ENCODE results near the gene LRP6. TPM values are rescaled to one million over a fixed set of nuclear protein-coding genes. Genes with fewer than 3 reads are reported as not detected.

The LRP6 gene
- polyA plus RNA-seq, 1 donor (not counting 4 experiments of a cell fraction or from before 2014, with no cell fraction given) = 13.0 TPM

DNA sequence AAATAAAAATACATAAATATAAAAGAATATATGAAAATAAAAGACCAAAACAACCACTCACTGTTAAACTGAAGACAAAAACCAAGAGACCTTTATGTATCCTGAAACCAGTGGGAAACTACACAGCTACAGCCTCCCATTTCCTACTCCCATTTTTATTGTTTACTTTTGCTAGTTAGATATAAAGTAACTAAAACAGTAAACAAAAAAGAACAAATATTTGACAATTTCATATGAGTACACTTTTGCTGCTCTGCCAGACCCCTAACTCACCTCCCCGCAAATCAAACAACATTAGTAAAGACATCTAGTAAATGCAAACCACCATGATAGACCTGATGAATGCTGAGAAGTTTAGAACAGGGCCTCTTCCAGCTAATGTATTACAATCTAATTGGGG, 99.0 kb downstream of the LRP6 start:
- DNase-seq (ENCODE audit: low read depth, low spot score) (no peak), FAIRE-seq (no peak)
- Histone ChIP-seq H3K36me3 (ENCODE audit: control insufficient read depth in 2 of 2, extremely low read depth in 1 of 2, insufficient read depth in 2 of 2, low read length in 2 of 2) (peaks cover 0 to 3% of the 10 kb centered on the region in 2 experiments), H3K4me2 (ENCODE audit: control insufficient read depth, extremely low read depth, insufficient read depth, low read depth, low read length) (no peak overlapping the region), H3K9ac (ENCODE audit: control insufficient read depth, extremely low read depth, insufficient read depth, low read length) (no peak overlapping the region), H3K27ac (ENCODE audit: control insufficient read depth, insufficient read depth, low read length) (no peak overlapping the region), H3K9me1 (ENCODE audit: control insufficient read depth, extremely low read depth, insufficient read depth, low read length) (no peaks in the 10 kb centered on the region), H2AFZ (ENCODE audit: control insufficient read depth, low read length) (no peak overlapping the region), H3K9me3 (ENCODE audit: control insufficient read depth, low read depth, low read length) (no peaks in the 10 kb centered on the region), H4K20me1 (ENCODE audit: control insufficient read depth, extremely low read depth, insufficient read depth, low read length) (no peaks in the 10 kb centered on the region), H3K4me1 (ENCODE audit: control insufficient read depth, extremely low read depth, insufficient read depth, low read length) (peaks cover 7% of the 10 kb centered on the region), H3K79me2 (ENCODE audit: control insufficient read depth, insufficient read depth, low read length) (no peaks in the 10 kb centered on the region), H3K27me3 (ENCODE audit: control insufficient read depth, extremely low read depth, insufficient read depth, low read length) (no peaks in the 10 kb centered on the region), H3K4me3 (ENCODE audit: control insufficient read depth in 2 of 3, extremely low read depth in 1 of 3, insufficient read depth in 2 of 3, low read depth in 1 of 3, low read length in 3 of 3) (no peak overlapping the region)
- dilution Hi-C loops (cut with MboI; ENCODE audit: extremely low pct_ligation_motif_present, low sequenced_read_pairs) = no loop called here
- TF ChIP-seq CTCF (optimal IDR thresholded peaks at IDR 0.05 in 1 of 3, IDR thresholded peaks at IDR 0.05 in 1 of 3, conservative IDR thresholded peaks at IDR 0.05 in 1 of 3; ENCODE audit: extremely low read depth in 1 of 3, insufficient read depth in 2 of 3, low read length in 3 of 3) = no peak
- TF ChIP-seq EZH2 (IDR thresholded peaks at IDR 0.05; ENCODE audit: low read length) = no peak

DNA sequence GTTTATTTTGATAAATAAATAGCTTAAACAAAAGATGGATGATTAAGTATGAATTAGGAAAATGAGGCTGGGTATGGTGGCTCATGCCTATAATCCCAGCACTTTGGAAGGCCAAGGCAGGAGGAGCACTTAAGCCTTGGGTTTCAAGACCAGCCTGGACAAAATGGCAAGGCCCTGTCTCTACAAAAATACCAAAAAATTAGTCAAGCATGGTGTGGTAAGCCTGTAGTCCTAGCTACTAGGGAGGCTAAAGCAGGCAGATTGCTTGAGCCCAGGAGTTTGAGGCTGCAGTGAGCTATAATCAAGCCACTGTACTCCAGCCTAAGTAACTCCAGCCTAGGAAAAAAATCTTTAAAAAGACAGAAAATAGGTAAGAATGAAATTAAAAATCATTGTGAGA, 100.1 kb downstream of the LRP6 start:
- H3K9me1 ChIP-seq (ENCODE audit: control insufficient read depth, extremely low read depth, insufficient read depth, low read length) = no peaks in the 10 kb centered on the region
- H3K27me3 ChIP-seq (ENCODE audit: control insufficient read depth, extremely low read depth, insufficient read depth, low read length) = no peaks in the 10 kb centered on the region
- peaks cover 2 to 3% of the 10 kb centered on the region in 2 experiments for H3K36me3 ChIP-seq (ENCODE audit: control insufficient read depth in 2 of 2, extremely low read depth in 1 of 2, insufficient read depth in 2 of 2, low read length in 2 of 2)
- H3K79me2 ChIP-seq (ENCODE audit: control insufficient read depth, insufficient read depth, low read length) = no peaks in the 10 kb centered on the region
- no peak overlapping the region for H2AFZ ChIP-seq (ENCODE audit: control insufficient read depth, low read length)
- dilution Hi-C loops (cut with MboI; ENCODE audit: extremely low pct_ligation_motif_present, low sequenced_read_pairs) = no loop called here
- no peak overlapping the region for H3K9ac ChIP-seq (ENCODE audit: control insufficient read depth, extremely low read depth, insufficient read depth, low read length)
- no peak overlapping the region for H3K27ac ChIP-seq (ENCODE audit: control insufficient read depth, insufficient read depth, low read length)
- FAIRE-seq = no peak
- TF ChIP-seq CTCF (optimal IDR thresholded peaks at IDR 0.05 in 1 of 3, IDR thresholded peaks at IDR 0.05 in 1 of 3, conservative IDR thresholded peaks at IDR 0.05 in 1 of 3; ENCODE audit: extremely low read depth in 1 of 3, insufficient read depth in 2 of 3, low read length in 3 of 3) (no peak), EZH2 (IDR thresholded peaks at IDR 0.05; ENCODE audit: low read length) (no peak)
- H3K4me3 ChIP-seq (ENCODE audit: control insufficient read depth in 2 of 3, extremely low read depth in 1 of 3, insufficient read depth in 2 of 3, low read depth in 1 of 3, low read length in 3 of 3) = no peak overlapping the region
- DNase-seq (ENCODE audit: low read depth, low spot score) = no peak
- no peaks in the 10 kb centered on the region for H3K9me3 ChIP-seq (ENCODE audit: control insufficient read depth, low read depth, low read length)
- no peaks in the 10 kb centered on the region for H4K20me1 ChIP-seq (ENCODE audit: control insufficient read depth, extremely low read depth, insufficient read depth, low read length)
- H3K4me2 ChIP-seq (ENCODE audit: control insufficient read depth, extremely low read depth, insufficient read depth, low read depth, low read length) = no peak overlapping the region
- no peaks in the 10 kb centered on the region for H3K4me1 ChIP-seq (ENCODE audit: control insufficient read depth, extremely low read depth, insufficient read depth, low read length)
